Measurements from ENCODE around the gene ST6GALNAC3.

GRCh38 chr1:76284842-76285241, 210.3 kb downstream of the ST6GALNAC3 start:
- TF ChIP-seq FOXM1 (IDR thresholded peaks at IDR 0.05; ENCODE audit: borderline replicate concordance): no peak
- TF ChIP-seq SP1 (IDR thresholded peaks at IDR 0.05): no peak
- TF ChIP-seq ZNF384 (IDR thresholded peaks at IDR 0.05): no peak
- no peak for TF ChIP-seq ELF4 (IDR thresholded peaks at IDR 0.05)
- TF ChIP-seq BHLHE40 (IDR thresholded peaks at IDR 0.05; ENCODE audit: borderline replicate concordance): no peak
- TF ChIP-seq HDGF (IDR thresholded peaks at IDR 0.05; ENCODE audit: borderline replicate concordance): no peak
- TF ChIP-seq CTBP1 (IDR thresholded peaks at IDR 0.05; ENCODE audit: borderline replicate concordance): no peak

Measured in HEK293T (cell line).